Ishikawa (cell line): ENCODE data around the gene CD82.

Source experiments
- CEBPB ChIP-seq: IDR thresholded peaks from 2 replicates; pipeline ENCODE4 v1.6.1; 2012
- CREB1 ChIP-seq: IDR thresholded peaks from 2 replicates; pipeline ENCODE4 v1.6.1; 2012; ENCODE audit warnings: low read depth
- EGR1 ChIP-seq: IDR thresholded peaks from 2 replicates; pipeline ENCODE4 v1.6.1; 2012
- EP300 ChIP-seq: IDR thresholded peaks from 2 replicates; pipeline ENCODE4 v1.6.1; 2012; ENCODE audit warnings: borderline replicate concordance
- FOXM1 ChIP-seq: IDR thresholded peaks from 2 replicates; pipeline ENCODE4 v1.6.1; 2012; ENCODE audit warnings: low read depth, borderline replicate concordance
- NFIC ChIP-seq: IDR thresholded peaks from 2 replicates; pipeline ENCODE4 v1.6.1; 2012
- RAD21 ChIP-seq: IDR thresholded peaks from 2 replicates; pipeline ENCODE4 v1.6.1; 2012; ENCODE audit warnings: low read depth
- TAF1 ChIP-seq: IDR thresholded peaks from 2 replicates; pipeline ENCODE4 v1.6.1; 2012; ENCODE audit warnings: low read depth, mild to moderate bottlenecking
- TCF12 ChIP-seq: IDR thresholded peaks from 2 replicates; pipeline ENCODE4 v1.6.1; 2012; ENCODE audit warnings: low read depth
- TEAD4 ChIP-seq: IDR thresholded peaks from 2 replicates; pipeline ENCODE4 v1.6.1; 2012
- YY1 ChIP-seq: IDR thresholded peaks from 2 replicates; pipeline ENCODE4 v1.6.1; 2012; ENCODE audit warnings: low read depth
- ZBTB7A ChIP-seq: IDR thresholded peaks from 2 replicates; pipeline ENCODE4 v1.6.1; 2012; ENCODE audit warnings: low read depth
- TF ChIP-seq, protein P1 (sequence below): IDR thresholded peaks from 2 replicates; pipeline ENCODE4 v1.6.1; 2012; ENCODE audit warnings: low read depth, mild to moderate bottlenecking
- TF ChIP-seq, protein P2 (sequence below): IDR thresholded peaks from 2 replicates; pipeline ENCODE4 v1.6.1; 2012
- TF ChIP-seq, protein P3 (sequence below): IDR thresholded peaks from 2 replicates; pipeline ENCODE4 v1.6.1; 2012

CD82 gene

DNA sequence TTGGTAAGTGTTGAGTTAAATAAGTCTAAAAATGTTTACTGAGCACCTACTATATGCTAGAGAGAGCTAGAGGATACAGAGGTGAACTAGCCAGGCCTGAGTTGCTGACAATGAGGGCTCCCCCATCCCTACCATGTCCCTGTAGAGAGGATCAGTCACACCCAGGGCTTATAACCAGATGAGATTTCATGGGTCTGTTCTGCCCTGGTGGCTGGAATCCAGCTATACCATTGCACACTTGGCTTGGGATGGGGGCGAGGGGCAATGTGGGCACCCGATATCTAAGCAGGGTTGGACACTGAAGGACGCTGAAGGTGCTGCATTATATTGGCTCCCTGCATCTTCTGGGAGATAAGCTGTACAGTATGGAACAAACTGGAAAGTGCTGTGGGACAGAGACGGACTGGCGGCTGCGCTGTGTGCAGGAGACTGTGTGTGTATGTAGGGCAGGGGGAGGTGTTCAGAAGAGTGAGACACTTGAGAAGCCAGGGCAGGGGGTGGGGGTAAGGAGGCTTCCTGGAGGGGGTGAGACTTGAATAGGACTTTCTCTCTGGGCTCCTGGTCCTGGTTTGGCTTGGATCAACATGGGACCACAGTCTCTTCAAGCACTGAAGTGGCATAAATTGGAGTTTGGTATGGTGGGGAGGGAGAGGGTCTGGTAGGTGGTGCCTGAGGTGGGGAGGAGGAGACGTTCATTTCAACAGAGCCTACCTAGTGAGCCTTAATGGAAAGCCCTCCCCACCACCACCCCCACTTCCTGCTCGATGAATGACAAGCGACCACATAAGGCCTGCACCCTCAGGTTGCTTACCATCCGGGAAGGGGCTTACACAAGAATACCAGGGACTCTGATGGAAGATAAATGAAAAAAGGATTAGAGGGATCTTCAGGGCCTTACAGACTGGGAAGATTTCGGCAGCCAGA is 1.8 kb downstream of the CD82 start:
- TF ChIP-seq EP300 (no peak), FOXM1 (no peak), CREB1 (no peak), TAF1 (no peak), TCF12 (no peak), RAD21 (no peak), YY1 (no peak), TEAD4 (no peak), EGR1 (no peak), CEBPB (no peak)
- TF ChIP-seq, protein P1, sequence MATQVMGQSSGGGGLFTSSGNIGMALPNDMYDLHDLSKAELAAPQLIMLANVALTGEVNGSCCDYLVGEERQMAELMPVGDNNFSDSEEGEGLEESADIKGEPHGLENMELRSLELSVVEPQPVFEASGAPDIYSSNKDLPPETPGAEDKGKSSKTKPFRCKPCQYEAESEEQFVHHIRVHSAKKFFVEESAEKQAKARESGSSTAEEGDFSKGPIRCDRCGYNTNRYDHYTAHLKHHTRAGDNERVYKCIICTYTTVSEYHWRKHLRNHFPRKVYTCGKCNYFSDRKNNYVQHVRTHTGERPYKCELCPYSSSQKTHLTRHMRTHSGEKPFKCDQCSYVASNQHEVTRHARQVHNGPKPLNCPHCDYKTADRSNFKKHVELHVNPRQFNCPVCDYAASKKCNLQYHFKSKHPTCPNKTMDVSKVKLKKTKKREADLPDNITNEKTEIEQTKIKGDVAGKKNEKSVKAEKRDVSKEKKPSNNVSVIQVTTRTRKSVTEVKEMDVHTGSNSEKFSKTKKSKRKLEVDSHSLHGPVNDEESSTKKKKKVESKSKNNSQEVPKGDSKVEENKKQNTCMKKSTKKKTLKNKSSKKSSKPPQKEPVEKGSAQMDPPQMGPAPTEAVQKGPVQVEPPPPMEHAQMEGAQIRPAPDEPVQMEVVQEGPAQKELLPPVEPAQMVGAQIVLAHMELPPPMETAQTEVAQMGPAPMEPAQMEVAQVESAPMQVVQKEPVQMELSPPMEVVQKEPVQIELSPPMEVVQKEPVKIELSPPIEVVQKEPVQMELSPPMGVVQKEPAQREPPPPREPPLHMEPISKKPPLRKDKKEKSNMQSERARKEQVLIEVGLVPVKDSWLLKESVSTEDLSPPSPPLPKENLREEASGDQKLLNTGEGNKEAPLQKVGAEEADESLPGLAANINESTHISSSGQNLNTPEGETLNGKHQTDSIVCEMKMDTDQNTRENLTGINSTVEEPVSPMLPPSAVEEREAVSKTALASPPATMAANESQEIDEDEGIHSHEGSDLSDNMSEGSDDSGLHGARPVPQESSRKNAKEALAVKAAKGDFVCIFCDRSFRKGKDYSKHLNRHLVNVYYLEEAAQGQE = no peak
- TF ChIP-seq, protein P2, sequence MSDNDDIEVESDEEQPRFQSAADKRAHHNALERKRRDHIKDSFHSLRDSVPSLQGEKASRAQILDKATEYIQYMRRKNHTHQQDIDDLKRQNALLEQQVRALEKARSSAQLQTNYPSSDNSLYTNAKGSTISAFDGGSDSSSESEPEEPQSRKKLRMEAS = no peak
- TF ChIP-seq, protein P3, sequence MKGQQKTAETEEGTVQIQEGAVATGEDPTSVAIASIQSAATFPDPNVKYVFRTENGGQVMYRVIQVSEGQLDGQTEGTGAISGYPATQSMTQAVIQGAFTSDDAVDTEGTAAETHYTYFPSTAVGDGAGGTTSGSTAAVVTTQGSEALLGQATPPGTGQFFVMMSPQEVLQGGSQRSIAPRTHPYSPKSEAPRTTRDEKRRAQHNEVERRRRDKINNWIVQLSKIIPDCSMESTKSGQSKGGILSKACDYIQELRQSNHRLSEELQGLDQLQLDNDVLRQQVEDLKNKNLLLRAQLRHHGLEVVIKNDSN = no peak

DNA sequence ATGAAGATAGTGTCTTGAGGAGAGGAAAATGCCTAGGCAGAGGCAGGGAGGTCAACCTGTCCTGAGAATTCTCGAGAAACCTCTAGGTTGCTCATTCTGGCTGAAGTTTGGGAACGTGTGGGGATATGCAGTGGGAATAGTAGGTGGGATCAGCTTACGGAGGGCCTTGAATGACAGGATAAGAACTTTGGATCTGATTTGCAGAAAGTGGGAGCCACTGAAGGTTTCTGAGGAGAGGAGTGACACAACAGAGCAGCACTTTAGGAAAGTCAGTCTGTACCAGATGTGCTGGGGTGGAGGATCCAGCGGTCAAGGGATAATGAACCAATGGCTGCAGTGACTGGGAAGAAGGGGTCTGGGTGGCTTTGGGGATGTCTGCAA is 2.4 kb downstream of the CD82 start:
- TF ChIP-seq YY1 (no peak), EGR1 (no peak), ZBTB7A (no peak), CEBPB (no peak), NFIC (no peak), CREB1 (no peak), EP300 (no peak), TCF12 (no peak), TEAD4 (no peak), RAD21 (no peak), TAF1 (no peak), FOXM1 (no peak)
- TF ChIP-seq, protein P3 = no peak
- TF ChIP-seq, protein P1 = no peak
- TF ChIP-seq, protein P2 = no peak

DNA sequence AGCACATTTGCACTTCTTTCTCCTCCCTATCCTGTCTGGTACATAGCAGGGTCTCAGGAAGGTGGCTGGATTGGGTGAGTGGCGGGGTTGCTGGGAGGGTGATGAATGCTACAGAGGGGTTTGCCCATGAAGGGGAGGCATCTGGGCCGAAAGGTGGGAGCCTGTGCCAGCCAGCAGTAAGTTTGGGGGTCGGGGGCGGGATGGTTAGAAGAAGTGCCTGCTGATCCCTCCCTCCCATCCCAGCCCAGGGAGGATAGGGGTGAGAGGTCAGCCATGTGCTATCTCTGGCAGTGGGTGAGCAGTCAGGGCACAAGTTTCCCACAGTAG is 2.8 kb downstream of the CD82 start:
- TF ChIP-seq, protein P1 = no peak
- TF ChIP-seq CEBPB = no peak

DNA sequence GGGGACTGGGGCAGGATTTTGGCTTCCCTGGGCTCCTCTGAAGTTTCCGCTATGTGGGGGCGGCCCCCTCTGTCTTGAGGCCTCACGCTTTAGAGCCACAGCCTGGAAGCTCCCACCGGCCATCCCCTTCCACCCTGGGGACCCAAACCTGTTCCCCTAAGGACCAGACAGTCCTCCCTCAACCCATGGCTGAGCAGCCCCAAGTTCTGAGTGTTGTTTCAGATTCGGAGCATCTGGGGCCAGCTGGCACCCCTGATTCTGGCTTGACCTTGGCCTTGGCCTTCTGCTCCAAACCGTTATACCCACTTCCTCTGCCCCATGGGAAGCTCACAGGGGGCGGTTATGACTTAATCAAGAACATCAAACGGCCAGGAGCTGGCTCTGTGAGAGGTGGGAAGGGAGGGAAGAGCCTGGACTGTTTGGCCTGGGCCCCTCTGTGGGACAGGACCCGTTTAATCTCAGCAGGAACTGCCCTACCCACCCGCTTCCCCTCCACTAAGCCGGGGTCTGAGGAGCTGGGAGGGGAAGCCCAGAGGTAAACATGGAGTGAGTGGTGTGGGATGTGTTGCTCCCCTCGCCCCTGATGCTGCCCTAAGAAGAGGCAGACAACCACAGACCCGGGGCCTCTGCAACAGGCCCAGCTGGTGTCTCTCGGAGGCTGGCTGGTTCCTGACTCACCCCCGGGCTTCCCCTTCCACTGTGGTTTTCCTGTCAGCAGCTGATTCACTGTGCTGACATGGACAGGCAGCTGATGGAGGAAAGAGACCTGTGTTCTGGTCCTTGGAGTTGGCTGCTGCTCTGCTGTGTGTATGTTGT is 3.4 kb downstream of the CD82 start:
- TF ChIP-seq YY1 = no peak
- TF ChIP-seq NFIC = no peak
- no peak for TF ChIP-seq RAD21
- TF ChIP-seq EP300 = no peak
- no peak for TF ChIP-seq FOXM1
- TF ChIP-seq, protein P1 = no peak
- TF ChIP-seq, protein P3 = no peak
- no peak for TF ChIP-seq CREB1
